HG02798 (cell line): Measurements from ENCODE around the gene CIB1.
"Not testable (repeated sequence)": the region's sequence is repeated elsewhere in the genome, so short reads cannot be mapped to it uniquely, and the experiment has no call there.

ENCODE experiments used
- ATAC-seq: cut with Tn5 transposase; IDR thresholded peaks from one replicate; pipeline ENCODE4 v1.9.1; 2021; ENCODE audit warnings: mild to moderate bottlenecking; ENCODE audit not compliant: unreplicated experiment, poor library complexity

The CIB1 gene

GRCh38 chr15:90233387-90234095, at the start of gene CIB1:
Gene CIB1, minus strand, starts transcription at chr15:90233941. Its CDS starts 56 bp downstream, at chr15:90233885.
- peak; percentile 90 for ATAC-seq

- not testable (repeated sequence) for ATAC-seq
Observed at GRCh38 chr15:90281637-90282036, 47.9 kb upstream of the CIB1 start.

GRCh38 chr15:90280743-90281142, 47.0 kb upstream of the CIB1 start:
- ATAC-seq, result not testable (repeated sequence)

- not testable (repeated sequence) for ATAC-seq
Observed at GRCh38 chr15:90278467-90278866, 44.7 kb upstream of the CIB1 start.

GRCh38 chr15:90271459-90272166, 37.9 kb upstream of the CIB1 start:
- no peak for ATAC-seq

- ATAC-seq, result no peak
Observed at GRCh38 chr15:90270502-90271150, 36.9 kb upstream of the CIB1 start.

GRCh38 chr15:90268415-90268814, 34.7 kb upstream of the CIB1 start:
- ATAC-seq, result no peak

- no peak for ATAC-seq
Observed at GRCh38 chr15:90266485-90266884, 32.7 kb upstream of the CIB1 start.

- ATAC-seq, result peak; percentile 2
Observed at GRCh38 chr15:90266061-90266431, 32.3 kb upstream of the CIB1 start.

- ATAC-seq, result peak; percentile 95
Observed at GRCh38 chr15:90265271-90266060, 31.7 kb upstream of the CIB1 start, which contains the start of gene NGRN. Gene NGRN, plus strand, starts transcription at chr15:90265672. Its CDS starts 41 bp downstream, at chr15:90265713.

- no peak for ATAC-seq
Observed at GRCh38 chr15:90264671-90265070, 30.9 kb upstream of the CIB1 start.

GRCh38 chr15:90262426-90262825, 28.7 kb upstream of the CIB1 start:
- no peak for ATAC-seq

- no peak for ATAC-seq
Observed at GRCh38 chr15:90261811-90262210, 28.1 kb upstream of the CIB1 start.

GRCh38 chr15:90260731-90261130, 27.0 kb upstream of the CIB1 start:
- not testable (repeated sequence) for ATAC-seq

- peak; percentile 78 for ATAC-seq
Observed at GRCh38 chr15:90259524-90259923, 25.8 kb upstream of the CIB1 start.

- no peak for ATAC-seq
Observed at GRCh38 chr15:90257776-90258175, 24.0 kb upstream of the CIB1 start.

- peak; percentile 77 for ATAC-seq
Observed at GRCh38 chr15:90249203-90249863, 15.6 kb upstream of the CIB1 start, which contains the start of gene TTLL13. Gene TTLL13, plus strand, starts transcription at chr15:90249556. Its CDS starts 1,075 bp downstream, at chr15:90250631.

- no peak for ATAC-seq
Observed at GRCh38 chr15:90248789-90249202, 15.1 kb upstream of the CIB1 start.

- ATAC-seq, result no peak
Observed at GRCh38 chr15:90243943-90244639, 10.3 kb upstream of the CIB1 start.
